ELF-1 (cell line): Measurements from ENCODE around the gene TRMT13.

Experiments used
- DNase-seq: peaks from one replicate; pipeline ENCODE4 v3.0.0-alpha.2; 2016; ENCODE audit warnings: low read depth, low spot score

TRMT13 gene

DNA sequence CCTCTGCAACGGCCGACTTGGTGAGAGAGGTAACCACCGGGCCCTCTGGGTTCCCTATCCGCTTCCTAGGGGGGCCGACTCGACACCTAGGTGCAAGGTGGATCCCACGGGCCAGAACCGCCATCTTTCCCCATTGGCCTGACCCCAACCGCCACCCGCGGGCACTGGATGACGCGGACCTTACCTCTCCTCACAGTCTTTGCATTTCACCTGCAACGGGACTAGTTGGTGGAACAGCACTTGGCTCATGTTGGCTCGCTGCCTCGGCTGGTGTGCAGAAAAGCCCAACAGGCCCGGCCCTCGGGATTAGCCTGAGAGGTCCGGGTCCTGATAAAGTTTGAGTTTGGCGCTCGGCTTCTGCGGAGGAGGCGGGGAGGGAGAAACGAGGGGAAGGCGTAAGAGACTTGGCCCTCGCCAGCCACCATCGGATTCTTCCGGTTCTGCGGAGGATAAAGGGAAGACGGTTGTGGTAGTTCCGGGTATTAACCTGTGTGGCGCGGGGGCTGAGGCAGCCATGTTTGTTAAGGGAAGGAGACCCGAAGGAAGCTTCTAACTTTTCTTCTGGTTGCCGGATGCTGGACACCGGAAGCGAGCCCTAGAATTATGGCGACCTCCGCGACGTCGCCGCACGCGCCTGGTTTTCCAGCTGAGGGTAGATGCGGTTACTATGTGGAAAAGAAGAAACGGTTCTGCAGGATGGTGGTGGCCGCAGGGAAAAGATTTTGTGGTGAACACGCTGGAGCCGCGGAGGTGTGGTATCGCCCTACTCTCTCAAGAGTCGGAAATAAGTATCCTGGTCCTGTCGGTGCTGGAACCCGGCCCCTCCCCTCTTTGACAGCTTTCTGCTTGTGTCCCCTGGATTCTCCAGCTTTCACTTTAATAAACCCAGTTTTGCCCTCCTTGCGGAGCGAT lies at the start of gene TRMT13, which contains the start of gene SASS6:
Gene TRMT13 (plus strand): TSS at position 598 of the 912 bp plus-strand sequence. CDS start 6 bp downstream, at position 604.
Gene SASS6 (minus strand): TSS at position 365 of the 912 bp plus-strand sequence. CDS start 116 bp downstream, at position 249.
- peak; percentile 98 for DNase-seq

GRCh38 chr1:100087396-100087795 lies 45.6 kb upstream of the TRMT13 start:
- DNase-seq, result no peak

- no peak for DNase-seq
Observed at GRCh38 chr1:100089082-100089481, 43.9 kb upstream of the TRMT13 start.

DNA sequence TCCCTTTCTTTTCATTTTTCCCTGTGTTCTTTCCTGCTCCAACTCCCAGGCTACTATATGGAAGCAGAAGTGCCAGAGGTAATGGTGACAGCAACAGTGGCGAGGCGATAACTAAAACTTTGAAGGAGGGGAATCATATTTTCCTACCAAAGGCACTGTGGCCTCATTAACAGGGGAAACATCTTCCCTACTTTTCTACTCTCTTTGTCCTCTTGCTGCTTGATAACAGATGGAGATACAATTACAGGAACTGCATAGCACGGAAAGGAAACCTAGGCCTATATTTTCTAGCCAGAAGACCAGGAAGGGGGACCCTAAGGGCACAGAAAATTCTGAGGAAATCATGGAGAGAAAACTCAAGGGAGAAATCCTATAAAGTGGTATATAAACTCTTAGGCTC lies 42.5 kb upstream of the TRMT13 start:
- DNase-seq, result no peak

- no peak for DNase-seq
Observed at GRCh38 chr1:100100202-100100601, 32.8 kb upstream of the TRMT13 start.

DNA sequence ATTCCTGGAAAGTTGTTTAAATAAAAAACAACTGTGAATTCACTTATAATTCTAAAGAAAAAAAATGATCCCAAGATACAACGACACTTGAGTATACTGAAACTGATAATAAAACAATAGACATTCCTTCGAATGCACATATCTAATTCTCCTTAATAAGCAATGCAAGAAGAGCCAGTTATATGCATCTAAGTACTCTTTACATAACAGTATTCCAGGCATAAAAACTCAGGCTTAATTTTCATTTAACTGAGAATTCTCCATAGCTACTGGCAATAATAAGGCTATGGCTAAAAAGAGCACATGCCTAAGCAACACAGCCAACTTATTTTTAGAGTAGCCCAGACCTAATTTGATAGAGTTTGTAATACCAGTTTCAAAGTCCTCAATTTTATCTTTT lies 31.4 kb upstream of the TRMT13 start:
- DNase-seq, result no peak

- DNase-seq, result no peak
Observed at GRCh38 chr1:100107696-100108095, 25.3 kb upstream of the TRMT13 start.

DNA sequence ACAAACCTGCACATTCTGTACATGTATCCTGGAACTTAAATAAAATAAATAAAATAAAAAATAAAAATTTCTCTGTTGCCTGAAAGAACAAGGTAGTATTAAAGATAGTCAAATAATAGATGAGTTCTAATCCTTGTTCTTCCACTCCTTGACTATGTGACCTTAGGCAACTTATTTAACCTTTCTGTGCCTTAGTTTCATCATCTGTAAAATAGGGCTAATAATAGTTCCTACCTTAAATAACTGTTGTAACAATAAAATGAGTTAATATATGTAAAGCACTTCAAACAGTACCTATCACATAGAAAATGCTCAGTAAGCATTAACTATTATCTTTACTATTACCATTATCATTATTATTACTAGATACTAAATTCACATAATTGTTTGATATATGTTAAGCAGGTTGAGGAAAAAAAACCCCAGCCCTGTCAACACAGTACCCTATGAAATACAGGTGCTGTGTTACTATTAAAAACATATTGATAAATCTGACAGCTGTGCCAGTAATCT lies 23.4 kb upstream of the TRMT13 start:
- no peak for DNase-seq

DNA sequence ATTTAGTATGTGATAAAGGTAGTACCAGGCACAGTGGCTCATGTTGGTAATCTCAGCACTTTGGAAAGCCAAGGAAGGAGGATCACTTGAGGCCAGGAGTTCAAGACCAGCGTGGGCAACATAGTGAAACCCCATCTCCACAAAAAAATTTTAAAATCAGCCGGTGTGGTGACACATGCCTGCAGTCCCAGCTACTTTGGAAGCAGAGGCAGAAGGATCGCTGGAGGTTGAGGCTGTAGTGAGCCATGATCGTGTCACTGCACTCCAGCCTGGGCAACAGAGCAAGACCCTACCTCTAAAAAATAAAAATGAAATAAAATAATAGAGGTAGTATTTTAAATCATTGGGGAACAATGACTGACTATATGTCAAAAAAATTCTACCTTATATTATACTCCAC lies 17.4 kb upstream of the TRMT13 start:
- DNase-seq, result no peak

DNA sequence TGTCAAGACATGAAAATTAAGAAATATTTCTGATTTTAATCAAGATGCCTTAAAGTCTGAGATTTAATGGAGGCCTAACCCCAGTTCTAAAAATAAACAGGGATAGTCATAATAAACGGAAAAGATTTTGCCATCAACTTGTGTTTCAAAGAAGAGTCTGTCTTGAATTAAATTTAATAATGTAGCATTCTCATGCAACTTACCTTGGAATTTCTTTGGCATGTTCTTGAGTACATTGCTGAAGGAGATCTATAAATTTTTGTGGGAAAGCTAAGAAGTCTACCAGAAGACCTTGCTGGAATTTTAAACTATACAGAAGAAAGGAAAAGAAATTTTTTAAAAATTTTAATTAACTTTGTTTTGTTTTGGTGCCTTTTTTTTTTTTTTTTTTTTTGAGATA lies 10.8 kb upstream of the TRMT13 start:
- DNase-seq, result no peak

DNA sequence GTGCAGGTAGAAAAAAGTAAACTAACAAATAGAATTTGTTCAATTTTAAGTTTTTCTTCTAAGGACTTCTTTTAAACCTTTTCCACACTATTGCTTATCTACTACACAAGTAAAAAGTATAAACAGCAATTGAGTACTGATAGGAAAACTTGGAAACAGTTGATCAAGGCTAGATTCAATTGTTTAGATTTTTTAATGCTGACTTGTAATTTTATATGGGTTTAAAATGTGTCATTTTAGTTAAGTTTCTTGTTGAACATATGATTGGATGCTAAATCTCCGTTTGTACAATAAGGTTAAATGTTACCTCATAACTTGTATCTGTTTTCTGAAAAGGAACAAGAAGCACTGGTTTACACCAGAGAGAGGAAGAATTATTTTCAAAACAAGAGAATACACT lies 5.7 kb upstream of the TRMT13 start:
- DNase-seq, result no peak

GRCh38 chr1:100130552-100131077 lies 2.3 kb upstream of the TRMT13 start:
- no peak for DNase-seq

DNA sequence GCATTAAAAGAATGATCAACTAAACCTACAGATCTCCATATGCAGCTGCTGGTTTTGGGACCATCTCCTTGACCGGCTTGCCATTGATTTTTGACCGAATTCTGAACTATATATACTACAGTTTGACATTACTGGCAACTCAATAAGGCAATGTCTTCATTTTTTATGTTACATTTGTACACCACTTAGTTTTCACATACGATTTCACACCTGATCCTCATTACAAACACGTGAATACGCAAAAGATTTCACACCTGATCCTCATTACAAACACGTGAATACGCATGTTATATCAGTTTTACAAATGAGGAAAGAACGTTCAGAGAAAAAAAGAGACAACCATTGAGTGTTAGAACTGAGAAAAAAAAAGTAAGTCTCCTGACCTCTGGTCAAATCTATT lies 1.3 kb upstream of the TRMT13 start:
- no peak for DNase-seq

DNA sequence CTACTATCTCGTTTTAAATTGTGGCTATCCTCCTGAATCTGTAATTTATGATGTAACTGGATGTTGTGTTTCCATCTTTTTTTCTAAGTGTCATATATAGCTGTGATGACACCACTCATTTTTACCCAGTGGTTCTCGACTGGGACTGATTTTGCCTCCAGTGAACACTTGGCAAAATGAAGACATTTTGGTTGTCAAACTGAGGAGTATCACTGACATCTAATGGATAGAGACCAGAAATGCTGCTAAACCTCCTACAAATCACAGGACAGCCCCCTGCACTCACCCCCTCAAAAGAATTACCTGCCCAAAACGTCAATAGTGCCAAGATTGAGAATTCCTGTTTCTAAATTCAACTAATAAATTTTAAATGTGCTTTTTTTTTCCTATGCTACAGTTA lies 1.9 kb downstream of the TRMT13 start:
- DNase-seq, result no peak

- DNase-seq, result no peak
Observed at GRCh38 chr1:100137602-100138001, 4.6 kb downstream of the TRMT13 start.

DNA sequence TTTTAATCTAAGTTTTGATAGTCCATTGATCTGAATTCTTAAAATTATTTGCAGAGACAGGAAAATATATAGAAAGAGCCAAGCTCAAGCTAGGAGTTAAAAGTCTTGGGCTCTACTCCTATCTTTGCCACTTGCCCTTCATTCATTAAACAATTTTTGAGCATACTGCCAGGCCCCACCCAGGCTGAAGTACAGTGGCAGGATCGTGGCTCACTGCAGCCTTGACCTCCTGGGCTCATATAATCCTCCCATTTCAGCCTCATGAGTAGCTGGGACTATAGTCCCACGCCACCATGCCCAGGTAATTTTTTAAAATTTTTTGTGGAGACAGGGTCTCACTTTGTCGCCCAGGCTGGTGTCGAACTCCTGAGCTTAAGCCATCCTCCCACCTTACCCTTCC lies 8.2 kb downstream of the TRMT13 start:
- no peak for DNase-seq

DNA sequence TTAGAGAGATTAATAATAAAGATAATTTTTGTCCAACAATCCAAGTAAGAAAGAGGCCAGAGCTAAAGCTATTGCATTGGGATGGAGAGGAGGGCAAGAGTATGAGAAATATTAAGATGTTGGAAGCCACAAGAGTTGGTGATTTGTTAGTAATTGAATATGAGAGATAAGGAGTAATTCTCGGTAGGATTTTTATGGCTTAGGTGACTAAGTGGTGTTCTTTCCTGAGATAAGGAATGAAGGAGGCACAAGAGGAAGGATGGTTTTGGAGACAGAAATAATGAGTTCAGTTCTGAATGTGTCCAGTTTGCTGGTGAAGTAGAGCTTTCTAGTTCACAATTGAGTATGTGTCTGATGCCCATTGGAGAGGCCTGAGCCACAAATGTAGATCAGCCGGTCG lies 9.4 kb downstream of the TRMT13 start:
- no peak for DNase-seq

GRCh38 chr1:100145116-100145515 lies 12.2 kb downstream of the TRMT13 start:
- DNase-seq, result no peak

DNA sequence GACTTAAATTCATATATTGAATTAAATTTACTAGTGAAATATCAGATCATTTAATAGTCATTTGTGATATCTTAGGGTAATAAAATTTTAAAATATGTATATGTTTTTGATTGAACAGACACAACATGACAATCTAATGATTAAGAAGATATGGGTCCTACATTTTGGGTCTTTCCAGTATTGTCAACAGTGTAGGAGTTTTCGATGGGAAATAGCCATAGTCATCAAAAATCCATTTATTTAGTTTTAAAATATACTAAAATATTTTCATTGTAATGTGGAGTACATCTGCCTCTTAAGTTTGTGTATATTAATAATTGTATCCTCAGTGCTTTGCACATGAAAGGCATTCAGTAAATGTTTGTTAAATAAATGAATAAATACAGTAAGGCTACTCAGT lies 14.0 kb downstream of the TRMT13 start:
- DNase-seq, result no peak

DNA sequence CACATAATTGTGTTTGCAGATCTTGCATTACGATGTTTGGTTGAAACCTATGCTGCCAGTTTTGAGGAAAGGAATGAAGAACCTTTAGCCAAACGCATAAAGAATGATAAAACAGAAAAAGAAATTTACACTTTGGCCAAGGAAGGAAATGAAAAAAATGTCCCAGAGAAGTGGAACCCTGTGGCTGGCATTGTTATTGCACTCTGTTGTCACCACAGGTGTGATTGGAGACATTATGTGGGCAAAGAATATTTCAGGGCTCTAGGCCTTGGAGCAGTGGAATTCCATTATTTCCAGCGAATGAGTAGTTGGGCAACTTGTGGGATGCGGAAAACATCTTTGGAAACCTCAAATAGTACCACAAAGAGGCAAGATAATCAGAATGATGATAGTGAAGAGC lies 14.9 kb downstream of the TRMT13 start:
- no peak for DNase-seq

DNA sequence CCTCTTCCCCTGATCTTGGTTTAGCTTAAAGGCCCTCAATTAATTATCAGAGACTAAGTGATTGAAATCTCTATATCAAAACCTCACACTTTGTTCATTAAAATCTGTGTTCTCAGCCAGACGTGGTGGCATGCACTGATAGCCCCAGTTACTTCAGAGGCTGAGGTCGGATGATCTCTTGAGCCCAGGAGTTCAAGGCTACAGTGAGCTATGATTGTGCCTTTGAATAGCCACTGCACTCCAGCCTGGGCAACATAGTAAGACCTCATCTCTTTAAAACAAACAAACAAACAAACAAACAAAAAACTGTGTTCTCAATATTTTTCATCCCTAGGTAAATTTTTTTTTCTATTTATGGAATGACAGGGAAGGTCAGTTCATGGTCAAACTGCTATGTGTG lies 18.7 kb downstream of the TRMT13 start:
- DNase-seq, result no peak

GRCh38 chr1:100152271-100152670 lies 19.3 kb downstream of the TRMT13 start:
- DNase-seq, result no peak

DNA sequence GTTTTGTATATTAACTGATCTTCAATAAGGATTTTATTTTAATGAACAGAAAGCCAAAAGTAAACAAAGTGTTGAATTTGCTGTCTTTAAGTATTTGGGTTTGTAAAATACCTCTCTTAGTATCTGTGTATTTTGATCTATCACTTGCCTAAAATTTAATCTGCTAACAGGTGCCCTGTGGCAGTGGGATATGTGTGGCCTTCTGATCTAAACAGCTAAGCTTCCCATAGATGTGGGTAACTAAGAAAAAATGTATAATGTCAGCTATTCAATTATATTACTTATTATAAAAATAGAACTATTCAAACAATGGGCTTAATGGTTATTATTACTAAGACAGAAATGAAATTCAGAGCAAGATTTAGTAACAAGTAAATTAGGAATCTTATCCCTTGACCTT lies 29.9 kb downstream of the TRMT13 start:
- no peak for DNase-seq
